GM18511 (cell line): Measurements from ENCODE around the gene SCMH1.
"Not testable (repeated sequence)": the region's sequence is repeated elsewhere in the genome, so short reads cannot be mapped to it uniquely, and the experiment has no call there.

Source experiments
- ATAC-seq: cut with Tn5 transposase; IDR thresholded peaks from one replicate; pipeline ENCODE4 v1.9.1; 2021; ENCODE audit warnings: mild to moderate bottlenecking, moderate library complexity; ENCODE audit not compliant: unreplicated experiment

The SCMH1 gene

GRCh38 chr1:41158147-41158875 is 83.8 kb downstream of the SCMH1 start:
- ATAC-seq = no peak

GRCh38 chr1:41155105-41155504 is 87.0 kb downstream of the SCMH1 start:
- no peak for ATAC-seq

GRCh38 chr1:41153750-41154274 is 88.3 kb downstream of the SCMH1 start:
- ATAC-seq = no peak

- no peak for ATAC-seq
Measured at GRCh38 chr1:41152622-41153044, 89.5 kb downstream of the SCMH1 start.

- no peak for ATAC-seq
Measured at GRCh38 chr1:41151846-41152245, 90.3 kb downstream of the SCMH1 start.

- no peak for ATAC-seq
Measured at GRCh38 chr1:41149570-41149969, 92.5 kb downstream of the SCMH1 start.

GRCh38 chr1:41144285-41144684 is 97.8 kb downstream of the SCMH1 start:
- no peak for ATAC-seq

- no peak for ATAC-seq
Measured at GRCh38 chr1:41138549-41138948, 103.6 kb downstream of the SCMH1 start.

GRCh38 chr1:41135196-41135947 is 106.7 kb downstream of the SCMH1 start:
- ATAC-seq = no peak

- ATAC-seq = not testable (repeated sequence)
Measured at GRCh38 chr1:41134325-41134724, 107.8 kb downstream of the SCMH1 start.

- no peak for ATAC-seq
Measured at GRCh38 chr1:41122851-41123518, 119.1 kb downstream of the SCMH1 start.

- no peak for ATAC-seq
Measured at GRCh38 chr1:41122148-41122547, 120.0 kb downstream of the SCMH1 start.

- no peak for ATAC-seq
Measured at GRCh38 chr1:41118645-41119044, 123.5 kb downstream of the SCMH1 start.

- not testable (repeated sequence) for ATAC-seq
Measured at GRCh38 chr1:41117241-41117640, 124.9 kb downstream of the SCMH1 start.

GRCh38 chr1:41110736-41111135 is 131.4 kb downstream of the SCMH1 start:
- no peak for ATAC-seq

- ATAC-seq = no peak
Measured at GRCh38 chr1:41110286-41110685, 131.8 kb downstream of the SCMH1 start.

GRCh38 chr1:41109310-41110197 is 132.6 kb downstream of the SCMH1 start:
- ATAC-seq = no peak

GRCh38 chr1:41108696-41109275 is 133.3 kb downstream of the SCMH1 start:
- no peak for ATAC-seq

- no peak for ATAC-seq
Measured at GRCh38 chr1:41103766-41104165, 138.3 kb downstream of the SCMH1 start.

GRCh38 chr1:41102653-41103052 is 139.5 kb downstream of the SCMH1 start:
- ATAC-seq = no peak
